Activated T-cell treated with anti-CD3 and anti-CD28 coated beads, Interleukin-2, amount 50 U/mL, for 4 hours (primary cell): Measurements from ENCODE around the gene SETBP1. TPM values are rescaled to one million over a fixed set of nuclear protein-coding genes. Genes with fewer than 3 reads are reported as not detected.

Experiments used
- ATAC-seq, 2 donors: fragments of 200-7000 bp; cut with Tn5 transposase; one replicate each; pipeline ENCODE4 v1.10.0; 2021
- DNase-seq: peaks from one replicate; pipeline ENCODE4 v3.0.0-alpha.2; 2020
- H3K27me3 Mint-ChIP-seq: one replicate; pipeline ENCODE4 v1.8.0; 2021; ENCODE audit warnings: low read depth, mixed read lengths
- H3K36me3 Mint-ChIP-seq: one replicate; pipeline ENCODE4 v1.8.0; 2022; ENCODE audit warnings: mixed read lengths; ENCODE audit not compliant: insufficient read depth
- H3K4me1 Mint-ChIP-seq: one replicate; pipeline ENCODE4 v1.8.0; 2021; ENCODE audit warnings: low read depth, mixed read lengths
- H3K4me3 Mint-ChIP-seq: one replicate; pipeline ENCODE4 v1.8.0; 2021; ENCODE audit warnings: mild to moderate bottlenecking, moderate library complexity, mixed read lengths
- H3K9me3 Mint-ChIP-seq: one replicate; pipeline ENCODE4 v1.8.0; 2021; ENCODE audit warnings: mixed read lengths
- total RNA-seq, 3 donors: library from RNA; stranded (reverse); gene quantifications; one replicate each; pipeline ENCODE4 v1.2.1, GENCODE V29; 2021

Gene SETBP1
- total RNA-seq, 3 donors from 2014 or later, result 6.2 to 9.2 (median 7.6) TPM

DNA sequence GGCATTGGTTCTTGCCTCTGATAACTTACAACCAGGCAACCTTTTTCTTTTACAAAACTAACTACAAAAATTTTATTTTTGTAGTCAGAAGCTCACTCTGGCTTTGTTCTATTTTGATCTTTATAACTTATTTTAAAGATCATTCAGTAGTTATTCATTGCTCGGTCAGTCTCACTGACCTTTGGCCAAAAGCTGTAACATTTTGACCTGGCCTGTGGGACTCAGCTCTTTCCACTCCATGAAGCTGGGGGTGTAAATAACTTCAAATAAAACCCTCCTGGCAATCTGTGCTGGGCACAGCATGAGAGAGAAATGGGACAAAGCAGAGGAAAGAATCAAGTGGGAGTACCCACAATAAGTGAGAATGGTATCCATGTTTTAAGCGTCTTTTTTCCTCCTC, 380.7 kb downstream of the SETBP1 start:
- peaks cover 3% of the 10 kb centered on the region for H3K4me1 Mint-ChIP-seq
- DNase-seq (no peak), ATAC-seq (no peak)
- H3K9me3 Mint-ChIP-seq, result no peaks in the 10 kb centered on the region
- H3K27me3 Mint-ChIP-seq, result no peaks in the 10 kb centered on the region
- H3K36me3 Mint-ChIP-seq, result no peaks in the 10 kb centered on the region
- no peak overlapping the region for H3K4me3 Mint-ChIP-seq

DNA sequence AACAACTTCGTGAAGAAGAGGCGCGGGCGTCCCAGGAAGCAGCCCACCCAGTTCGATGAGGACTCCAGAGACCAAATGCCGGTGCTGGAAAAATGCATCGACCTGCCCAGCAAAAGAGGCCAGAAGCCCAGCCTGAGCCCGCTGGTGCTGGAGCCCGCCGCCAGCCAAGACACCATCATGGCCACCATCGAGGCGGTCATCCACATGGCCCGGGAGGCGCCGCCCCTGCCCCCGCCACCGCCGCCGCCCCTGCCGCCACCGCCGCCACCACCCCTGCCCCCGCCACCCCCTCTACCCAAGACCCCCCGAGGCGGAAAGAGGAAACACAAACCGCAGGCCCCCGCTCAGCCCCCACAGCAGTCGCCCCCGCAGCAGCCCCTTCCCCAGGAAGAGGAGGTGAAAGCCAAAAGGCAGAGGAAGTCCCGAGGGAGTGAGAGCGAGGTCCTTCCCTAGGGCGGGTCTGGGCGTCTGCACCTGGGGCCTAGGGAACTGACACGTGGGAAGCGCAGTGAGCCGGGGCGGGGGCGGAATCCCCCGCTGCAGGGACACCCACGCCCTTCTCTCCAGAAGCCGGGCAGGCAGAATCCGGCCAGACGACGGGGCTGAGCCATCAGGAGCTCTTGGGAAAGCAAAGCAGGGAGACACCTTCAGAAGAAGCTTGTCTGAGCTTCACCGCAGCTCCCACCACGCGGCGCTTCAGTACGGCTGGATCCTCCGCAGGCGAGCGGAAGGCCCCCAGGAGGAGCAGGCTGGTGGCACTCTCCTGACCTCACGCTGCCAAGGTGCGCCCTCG, 382.8 kb downstream of the SETBP1 start:
- ATAC-seq (no peak), DNase-seq (no peak)
- no peaks in the 10 kb centered on the region for H3K9me3 Mint-ChIP-seq
- no peaks in the 10 kb centered on the region for H3K27me3 Mint-ChIP-seq
- H3K4me1 Mint-ChIP-seq, result peaks cover 4% of the 10 kb centered on the region
- H3K36me3 Mint-ChIP-seq, result no peaks in the 10 kb centered on the region
- no peak overlapping the region for H3K4me3 Mint-ChIP-seq

- H3K9me3 Mint-ChIP-seq, result no peaks in the 10 kb centered on the region
- H3K27me3 Mint-ChIP-seq, result no peaks in the 10 kb centered on the region
- H3K4me1 Mint-ChIP-seq, result peaks cover 4% of the 10 kb centered on the region
- ATAC-seq (no peak), DNase-seq (no peak)
- no peak overlapping the region for H3K4me3 Mint-ChIP-seq
- H3K36me3 Mint-ChIP-seq, result no peaks in the 10 kb centered on the region
Measured at GRCh38 chr18:45066210-45066609, 385.5 kb downstream of the SETBP1 start.

DNA sequence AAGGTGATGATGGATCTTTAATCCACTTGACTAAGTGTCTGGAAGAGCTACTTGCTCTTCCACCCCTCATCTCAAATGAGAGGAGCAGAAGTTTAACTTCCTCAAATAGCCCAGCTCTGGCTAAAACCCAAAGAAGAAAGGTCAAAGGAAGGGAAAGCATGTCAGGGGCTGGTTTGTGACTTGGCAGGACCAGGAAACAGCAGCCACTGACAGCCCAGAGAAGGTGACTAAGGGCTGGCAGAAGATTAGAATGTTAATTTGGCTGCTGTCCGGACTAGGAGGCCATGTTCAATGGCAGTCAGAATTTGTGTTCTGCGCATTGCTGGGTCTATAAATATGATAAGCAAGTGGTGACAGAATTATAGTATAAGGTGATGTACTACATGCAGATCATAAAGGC, 386.2 kb downstream of the SETBP1 start:
- Mint-ChIP-seq H3K4me1 (peaks cover 4% of the 10 kb centered on the region), H3K36me3 (no peaks in the 10 kb centered on the region), H3K4me3 (no peak overlapping the region), H3K27me3 (no peaks in the 10 kb centered on the region), H3K9me3 (no peaks in the 10 kb centered on the region)
- DNase-seq, result no peak
- no peak for ATAC-seq

GRCh38 chr18:45068400-45069094, 387.9 kb downstream of the SETBP1 start:
- no peaks in the 10 kb centered on the region for H3K9me3 Mint-ChIP-seq
- H3K27me3 Mint-ChIP-seq, result no peaks in the 10 kb centered on the region
- DNase-seq (no peak), ATAC-seq (no peak)
- H3K4me1 Mint-ChIP-seq, result peaks cover 4% of the 10 kb centered on the region
- H3K4me3 Mint-ChIP-seq, result no peak overlapping the region
- no peaks in the 10 kb centered on the region for H3K36me3 Mint-ChIP-seq

DNA sequence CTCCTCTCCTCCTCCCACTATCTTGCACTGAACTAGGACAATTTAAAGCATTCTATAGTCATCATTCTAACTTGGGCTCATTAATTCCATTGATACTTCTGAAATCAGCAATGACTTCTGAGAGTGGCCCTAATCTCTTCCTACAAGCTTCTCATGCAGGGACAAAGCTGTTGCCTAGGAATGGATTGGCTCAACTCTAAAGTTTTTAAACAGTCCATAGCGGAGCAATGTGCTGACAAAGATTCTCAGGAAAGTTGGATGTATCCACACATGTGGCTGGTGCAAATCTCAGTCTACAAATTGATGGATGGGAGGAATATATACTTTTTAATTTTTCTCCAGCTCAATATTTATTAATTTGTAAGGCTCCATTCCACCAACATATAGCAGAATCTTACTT, 388.9 kb downstream of the SETBP1 start:
- H3K27me3 Mint-ChIP-seq, result no peaks in the 10 kb centered on the region

GRCh38 chr18:45071956-45072355, 391.3 kb downstream of the SETBP1 start:
- DNase-seq (no peak), ATAC-seq (no peak)
- H3K36me3 Mint-ChIP-seq, result no peaks in the 10 kb centered on the region
- no peaks in the 10 kb centered on the region for H3K27me3 Mint-ChIP-seq
- H3K4me3 Mint-ChIP-seq, result no peak overlapping the region
- no peaks in the 10 kb centered on the region for H3K4me1 Mint-ChIP-seq
- no peaks in the 10 kb centered on the region for H3K9me3 Mint-ChIP-seq

More for the DNA sequence above, 388.9 kb downstream of the SETBP1 start:
- no peaks in the 10 kb centered on the region for H3K9me3 Mint-ChIP-seq
- no peak for ATAC-seq
- no peak overlapping the region for H3K4me3 Mint-ChIP-seq
- no peaks in the 10 kb centered on the region for H3K36me3 Mint-ChIP-seq
- no peak for DNase-seq
- peaks cover 4% of the 10 kb centered on the region for H3K4me1 Mint-ChIP-seq

- no peak for DNase-seq
- Mint-ChIP-seq H3K27me3 (no peaks in the 10 kb centered on the region), H3K9me3 (no peaks in the 10 kb centered on the region), H3K4me3 (no peak overlapping the region), H3K36me3 (no peaks in the 10 kb centered on the region), H3K4me1 (no peaks in the 10 kb centered on the region)
- no peak for ATAC-seq
Measured at GRCh38 chr18:45073556-45073955, 392.9 kb downstream of the SETBP1 start.

- H3K4me3 Mint-ChIP-seq, result no peak overlapping the region
- peaks cover 14% of the 10 kb centered on the region for H3K27me3 Mint-ChIP-seq
- no peaks in the 10 kb centered on the region for H3K4me1 Mint-ChIP-seq
- H3K36me3 Mint-ChIP-seq, result no peaks in the 10 kb centered on the region
- no peak for ATAC-seq
- DNase-seq, result no peak
- no peaks in the 10 kb centered on the region for H3K9me3 Mint-ChIP-seq
Measured at GRCh38 chr18:45081566-45082181, 401.0 kb downstream of the SETBP1 start.

- no peak for ATAC-seq
- Mint-ChIP-seq H3K4me1 (no peaks in the 10 kb centered on the region), H3K4me3 (no peak overlapping the region), H3K9me3 (no peaks in the 10 kb centered on the region), H3K27me3 (peaks cover 14% of the 10 kb centered on the region), H3K36me3 (no peaks in the 10 kb centered on the region)
- no peak for DNase-seq
Measured at GRCh38 chr18:45083226-45083855, 402.7 kb downstream of the SETBP1 start.

DNA sequence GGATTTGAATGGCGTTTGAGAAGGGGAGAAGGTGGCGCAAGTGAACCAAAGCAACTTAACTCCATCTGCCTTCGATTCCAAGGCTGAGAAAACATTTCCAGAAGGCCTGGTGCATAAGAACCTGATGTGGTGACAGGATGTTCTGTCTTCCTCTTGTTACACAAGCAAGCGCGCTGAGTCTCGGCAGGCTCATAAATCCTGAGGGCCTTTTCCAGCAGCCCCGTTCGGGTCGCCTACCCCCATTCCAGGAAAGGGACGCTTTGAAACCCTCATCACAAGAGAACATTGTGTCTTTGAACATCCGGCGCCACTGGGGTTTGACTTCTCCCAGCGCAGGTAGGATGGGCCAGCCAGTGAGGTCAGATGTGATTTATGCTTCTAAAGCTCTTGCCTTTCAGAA, 403.5 kb downstream of the SETBP1 start:
- no peaks in the 10 kb centered on the region for H3K9me3 Mint-ChIP-seq
- ATAC-seq (no peak), DNase-seq (no peak)
- no peaks in the 10 kb centered on the region for H3K36me3 Mint-ChIP-seq
- H3K4me1 Mint-ChIP-seq, result no peaks in the 10 kb centered on the region
- no peak overlapping the region for H3K4me3 Mint-ChIP-seq
- H3K27me3 Mint-ChIP-seq, result peaks cover 14% of the 10 kb centered on the region

GRCh38 chr18:45085916-45086624, 405.4 kb downstream of the SETBP1 start:
- H3K4me1 Mint-ChIP-seq, result no peaks in the 10 kb centered on the region
- no peaks in the 10 kb centered on the region for H3K9me3 Mint-ChIP-seq
- ATAC-seq (no peak), DNase-seq (no peak)
- H3K27me3 Mint-ChIP-seq, result peaks cover 14% of the 10 kb centered on the region
- no peaks in the 10 kb centered on the region for H3K36me3 Mint-ChIP-seq
- no peak overlapping the region for H3K4me3 Mint-ChIP-seq

DNA sequence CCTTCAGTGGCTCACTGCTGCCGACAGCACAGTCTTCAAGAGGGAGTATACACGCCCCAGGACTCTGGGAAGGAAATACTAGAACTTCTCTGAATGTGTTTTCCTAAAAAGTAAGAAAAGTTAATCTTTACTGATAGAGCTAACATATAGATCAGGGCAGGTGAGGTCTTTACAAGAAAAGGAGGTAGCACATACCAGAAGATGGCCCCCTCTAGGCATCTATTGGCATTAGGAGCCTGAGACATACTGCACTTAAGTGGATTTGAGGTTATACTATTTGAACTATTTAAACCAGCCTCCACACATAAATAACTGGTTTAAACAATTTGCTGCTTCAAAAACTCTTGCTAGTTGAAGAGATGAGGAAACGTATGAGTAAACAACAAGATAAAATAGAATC, 406.1 kb downstream of the SETBP1 start:
- Mint-ChIP-seq H3K9me3 (no peaks in the 10 kb centered on the region), H3K4me1 (no peaks in the 10 kb centered on the region), H3K36me3 (no peaks in the 10 kb centered on the region), H3K4me3 (no peak overlapping the region), H3K27me3 (peaks cover 14% of the 10 kb centered on the region)
- no peak for DNase-seq
- no peak for ATAC-seq

DNA sequence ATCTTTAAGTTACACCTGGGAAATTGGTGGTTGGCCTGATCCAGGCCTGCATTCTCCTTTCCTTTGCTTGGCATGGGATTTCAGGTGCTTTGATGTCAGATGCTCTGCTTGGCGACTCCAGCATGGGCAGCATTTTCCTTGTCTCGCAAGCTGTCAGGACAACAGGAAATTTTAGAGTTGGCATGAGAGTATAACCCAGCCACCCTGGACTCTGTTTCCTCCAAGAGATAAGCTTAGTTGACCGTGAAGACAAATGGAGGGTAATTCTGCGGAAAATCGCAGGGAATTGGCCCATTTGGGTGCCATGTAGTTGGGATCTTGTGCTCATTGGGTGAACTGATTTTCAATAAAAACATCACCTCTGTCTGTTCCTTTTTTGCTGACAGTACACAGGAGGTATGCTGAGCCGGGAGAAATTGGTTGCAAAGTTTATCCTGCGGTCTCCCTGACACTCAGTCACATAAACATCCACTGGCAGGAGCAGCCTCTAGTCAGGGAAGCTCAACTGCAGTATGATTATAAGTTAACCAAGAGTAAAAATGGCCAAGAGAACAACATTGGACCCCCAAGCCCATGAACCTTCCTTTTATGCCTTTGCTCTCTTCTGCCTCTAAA, 409.9 kb downstream of the SETBP1 start:
- DNase-seq (no peak), ATAC-seq (no peak)
- no peaks in the 10 kb centered on the region for H3K9me3 Mint-ChIP-seq
- H3K27me3 Mint-ChIP-seq, result peaks cover 3% of the 10 kb centered on the region
- no peak overlapping the region for H3K4me3 Mint-ChIP-seq
- no peaks in the 10 kb centered on the region for H3K36me3 Mint-ChIP-seq
- H3K4me1 Mint-ChIP-seq, result no peaks in the 10 kb centered on the region
